Transverse colon (tissue), 4 donors: ENCODE results near the gene OBSL1. TPM values are rescaled to one million over a fixed set of nuclear protein-coding genes. Genes with fewer than 3 reads are reported as not detected.

Experiments used
- DNase-seq: peaks from one replicate; pipeline ENCODE4 v3.0.0-alpha.2; 2019
- H3K27ac ChIP-seq, 4 donors: fragments of 200-600 bp; sonication (generic); 2 replicates each; pipeline ENCODE4 v1.5.1; 2016 to 2018; ENCODE audit warnings: inconsistent platforms in 4 of 4
- H3K27me3 ChIP-seq: fragments of 200-600 bp; sonication (generic); 2 replicates; pipeline ENCODE4 v1.5.1; 2017; ENCODE audit warnings: inconsistent platforms
- H3K36me3 ChIP-seq, 4 donors: fragments of 200-600 bp; sonication (generic); 2 replicates each; pipeline ENCODE4 v1.5.1; 2017 to 2019; ENCODE audit warnings: inconsistent platforms in 4 of 4
- H3K4me1 ChIP-seq, 4 donors: fragments of 200-600 bp; sonication (generic); 2 replicates each; pipeline ENCODE4 v1.5.1; 2017 to 2020; ENCODE audit warnings: inconsistent platforms in 4 of 4
- H3K4me3 ChIP-seq, 4 donors: fragments of 200-600 bp; sonication (generic); 1 replicate in 1 of 4; 2 replicates in 3 of 4; pipeline versions ENCODE4 v1.5.1 to v1.6.1; 2017 to 2019; ENCODE audit warnings: inconsistent platforms in 4 of 4
- H3K9me3 ChIP-seq, 2 donors: fragments of 200-600 bp; sonication (generic); 2 replicates each; pipeline ENCODE4 v1.5.1; 2017 to 2019; ENCODE audit warnings: inconsistent platforms in 2 of 2
- CTCF ChIP-seq, 5 experiments: fragments of 200-600 bp in 3 of 5; fragments of 450-650 bp in 2 of 5; sonication (generic) in 3 of 5; IDR thresholded peaks; 1 replicate in 2 of 5; 2 replicates in 3 of 5; pipeline ENCODE4 v1.5.1; 2016 to 2017; ENCODE audit warnings: antibody characterized with exemption in 5 of 5, inconsistent platforms in 3 of 5, mild to moderate bottlenecking in 2 of 5, moderate library complexity in 1 of 5
- EP300 ChIP-seq: sonication (generic); formaldehyde crosslinking; IDR thresholded peaks from one replicate; pipeline ENCODE4 v1.6.1; 2017; ENCODE audit warnings: antibody characterized with exemption, low read depth
- POLR2A ChIP-seq: fragments of 450-650 bp; IDR thresholded peaks from one replicate; pipeline ENCODE4 v1.6.1; 2016; ENCODE audit warnings: antibody characterized with exemption, mild to moderate bottlenecking, moderate library complexity
- POLR2AphosphoS5 ChIP-seq, 3 donors: sonication (generic); formaldehyde crosslinking; IDR thresholded peaks; one replicate each; pipeline ENCODE4 v1.6.1; 2016; ENCODE audit warnings: antibody characterized with exemption in 3 of 3
- WGBS, 2 donors: methylation state at CpG; one replicate each; pipeline ENCODE4 v1.1.5; 2018; ENCODE audit warnings: low coverage in 1 of 2; 5-methylcytosine and 5-hydroxymethylcytosine counted together
- in situ Hi-C, 4 donors: fragments of 200-750 bp; cut with MboI; loops; one replicate each; pipeline versions ENCODE4 v1.15.0 to v1.15.1; 2017; ENCODE audit warnings: low sequenced_read_pairs in 3 of 4, low pct_ligation_motif_present in 1 of 4, low pct_unique_long_range_greater_than_20kb in 1 of 4
- intact Hi-C: fragments of 100-400 bp; cut with DNase I; formaldehyde crosslinking; loops from one replicate; pipeline ENCODE4 v1.15.1; 2023; ENCODE audit warnings: low total_unique reads
- total RNA-seq, 4 donors: library from RNA; depleted of rRNA; stranded (reverse); fragments of >200 nt; gene quantifications; one replicate each; pipeline ENCODE4 v1.1.0, GENCODE V29; 2016

OBSL1 gene
- total RNA-seq, 4 donors from 2014 or later = 18.1 to 57.2 (median 19.0) TPM

DNA sequence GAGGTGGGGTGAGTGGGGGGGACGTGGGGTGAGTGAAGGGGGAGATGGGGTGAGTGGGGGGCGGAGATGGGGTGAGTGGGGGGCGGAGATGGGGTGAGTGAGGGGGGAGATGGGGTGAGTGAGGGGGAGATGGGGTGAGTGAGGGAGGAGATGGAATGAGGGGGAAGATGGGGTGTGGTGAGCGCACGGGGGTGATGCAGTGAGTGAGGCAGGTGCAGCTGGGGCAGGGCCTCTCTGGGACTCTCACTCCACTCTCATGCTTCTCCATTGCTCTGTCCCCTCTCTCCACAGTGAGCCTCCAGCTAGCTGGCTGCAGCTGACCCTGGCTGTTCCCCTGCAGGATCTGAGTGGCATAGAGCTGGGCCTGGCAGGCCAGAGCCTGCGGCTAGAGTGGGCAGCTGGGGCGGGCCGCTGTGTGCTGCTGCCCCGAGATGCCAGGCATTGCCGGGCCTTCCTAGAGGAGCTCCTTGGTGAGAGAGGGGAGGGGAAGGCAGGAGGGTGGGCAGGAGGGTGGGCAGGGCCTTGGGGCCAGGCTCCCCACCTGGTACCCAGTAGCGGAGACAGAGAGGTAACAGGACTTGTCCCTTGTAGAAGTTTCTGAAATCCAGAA is 42.2 kb upstream of the OBSL1 start:
- DNase-seq = no peak
- H3K4me1 ChIP-seq = no peaks in the 10 kb centered on the region
- no peak for TF ChIP-seq CTCF (IDR thresholded peaks at IDR 0.05)
- TF ChIP-seq POLR2AphosphoS5 (IDR thresholded peaks at IDR 0.05) = no peak
- TF ChIP-seq POLR2A = no peak
- no peak for TF ChIP-seq EP300
- intact Hi-C loops = no loop called here
- in situ Hi-C loops = no loop called here
- WGBS, 2 donors = 94 to 95% methylated on average over 3 to 8 of the region's 11 CpGs
- H3K27ac ChIP-seq = no peak overlapping the region
- H3K4me3 ChIP-seq = no peak overlapping the region
- peaks cover 0 to 18% (median 1%) of the 10 kb centered on the region in 4 donors for H3K36me3 ChIP-seq
- H3K9me3 ChIP-seq = no peaks in the 10 kb centered on the region
- H3K27me3 ChIP-seq = no peaks in the 10 kb centered on the region

DNA sequence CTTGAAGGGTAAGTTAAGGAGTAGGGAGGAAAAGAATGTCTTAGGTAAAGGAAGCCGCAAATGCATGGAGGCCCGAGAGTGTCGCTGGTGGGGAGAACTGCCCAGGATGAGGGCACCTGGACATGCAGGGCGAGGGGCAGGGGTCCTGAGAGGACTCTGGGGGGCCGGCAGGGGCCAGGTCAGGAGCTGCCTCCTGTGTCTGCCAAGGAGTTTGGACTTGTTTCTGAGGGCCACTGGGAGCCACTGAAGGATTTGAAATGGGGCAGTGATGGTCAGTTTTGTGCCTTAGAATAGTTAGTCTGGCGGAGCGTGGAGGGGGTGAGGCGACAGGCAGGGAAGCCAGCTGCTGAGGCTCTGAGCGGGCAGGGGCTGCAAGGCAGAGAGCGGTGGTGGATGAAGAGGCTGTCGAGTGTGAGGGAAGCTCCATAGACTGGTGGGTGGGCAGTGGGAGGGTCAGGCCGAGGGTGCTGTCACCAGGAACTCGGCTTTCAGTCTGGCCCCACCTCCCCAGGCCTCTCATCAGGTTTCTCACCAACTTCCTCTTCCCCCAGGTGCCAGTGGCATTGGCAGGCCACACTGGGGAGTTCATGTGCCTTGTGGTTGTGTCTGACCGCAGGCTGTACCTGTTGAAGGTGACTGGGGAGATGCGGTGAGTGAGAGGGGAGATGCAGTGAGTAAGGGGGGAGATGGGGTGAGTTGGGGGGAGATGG is 41.4 kb upstream of the OBSL1 start:
- 89% methylated on average over 13 of the region's 15 CpGs; no CpG with 5 or more reads in 1 of the 2 donors for WGBS, 2 donors
- DNase-seq = peak; percentile 22
- Histone ChIP-seq H3K4me1 (no peaks in the 10 kb centered on the region), H3K27ac (no peak overlapping the region), H3K27me3 (no peaks in the 10 kb centered on the region), H3K36me3 (peaks cover 0 to 24% (median 1%) of the 10 kb centered on the region in 4 donors), H3K9me3 (no peaks in the 10 kb centered on the region), H3K4me3 (no peak overlapping the region)
- TF ChIP-seq CTCF (IDR thresholded peaks at IDR 0.05) (no peak), EP300 (no peak), POLR2A (no peak), POLR2AphosphoS5 (IDR thresholded peaks at IDR 0.05) (no peak)
- in situ Hi-C loops = no loop called here
- intact Hi-C loops = no loop called here

DNA sequence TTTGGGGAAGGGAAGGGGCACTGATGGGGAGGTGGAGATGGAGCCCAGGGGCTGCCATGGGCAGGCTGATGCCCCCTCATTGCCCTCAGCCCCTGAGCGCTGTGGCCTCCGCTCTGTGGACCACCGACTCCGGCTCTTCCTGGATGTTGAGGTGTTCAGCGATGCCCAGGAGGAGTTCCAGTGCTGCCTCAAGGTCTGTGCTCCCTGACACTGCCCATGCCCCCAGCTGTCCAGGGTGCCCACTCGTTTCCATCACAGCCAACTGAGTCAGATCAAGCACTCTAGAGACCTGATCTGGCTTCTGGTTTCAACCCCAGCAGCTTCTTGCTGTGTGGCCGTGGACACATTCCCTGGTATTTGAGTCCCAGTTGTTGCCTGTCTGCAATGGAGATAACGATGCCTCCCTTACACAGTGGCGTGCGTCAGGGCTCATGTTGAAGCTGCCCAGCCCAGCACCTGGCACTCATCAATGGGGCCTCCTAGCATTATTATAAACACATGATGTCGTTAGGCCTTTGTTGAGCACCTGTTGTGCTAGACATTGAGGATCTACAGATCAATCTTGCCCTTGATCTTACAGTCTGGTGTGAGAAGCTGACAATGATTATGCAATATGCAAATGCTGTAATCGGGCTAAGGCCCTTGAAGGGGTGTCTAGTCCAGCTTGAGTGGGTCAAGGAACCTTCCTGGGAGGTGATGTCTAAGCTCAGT is 40.7 kb upstream of the OBSL1 start:
- no peaks in the 10 kb centered on the region for H3K4me1 ChIP-seq
- WGBS, 2 donors = 79% methylated on average over 5 to 12 of the region's 12 CpGs
- DNase-seq = no peak
- in situ Hi-C loops = no loop called here
- no peak overlapping the region for H3K4me3 ChIP-seq
- H3K27ac ChIP-seq = no peak overlapping the region
- H3K27me3 ChIP-seq = no peaks in the 10 kb centered on the region
- H3K36me3 ChIP-seq = peaks cover 0 to 31% (median 3%) of the 10 kb centered on the region in 4 donors
- no peaks in the 10 kb centered on the region for H3K9me3 ChIP-seq
- TF ChIP-seq POLR2A (no peak), POLR2AphosphoS5 (IDR thresholded peaks at IDR 0.05) (no peak), CTCF (IDR thresholded peaks at IDR 0.05) (no peak), EP300 (no peak)
- intact Hi-C loops = no loop called here

GRCh38 chr2:219611306-219611705 is 40.0 kb upstream of the OBSL1 start:
- Histone ChIP-seq H3K4me3 (no peak overlapping the region), H3K4me1 (no peaks in the 10 kb centered on the region), H3K9me3 (no peaks in the 10 kb centered on the region), H3K27ac (no peak overlapping the region), H3K27me3 (no peaks in the 10 kb centered on the region), H3K36me3 (peaks cover 0 to 36% (median 5%) of the 10 kb centered on the region in 4 donors)
- in situ Hi-C loops = no loop called here
- no peak for TF ChIP-seq POLR2AphosphoS5 (IDR thresholded peaks at IDR 0.05)
- no peak for TF ChIP-seq POLR2A
- TF ChIP-seq EP300 = no peak
- TF ChIP-seq CTCF (IDR thresholded peaks at IDR 0.05) = no peak
- DNase-seq = no peak
- WGBS, 2 donors = 96% methylated on average over 9 of the region's 9 CpGs; no CpG with 5 or more reads in 1 of the 2 donors
- intact Hi-C loops = no loop called here
